HG02973 (cell line): Measurements from ENCODE around the gene TMEM121.
A peak's percentile ranks its signal among the peaks of the same experiment; 100 is the strongest.

Experiments used
- ATAC-seq: cut with Tn5 transposase; IDR thresholded peaks from one replicate; pipeline ENCODE4 v1.9.1; 2021; ENCODE audit warnings: moderate library complexity; ENCODE audit not compliant: unreplicated experiment

Gene TMEM121

GRCh38 chr14:105486974-105487448 is 39.4 kb upstream of the TMEM121 start:
- ATAC-seq: no peak

DNA sequence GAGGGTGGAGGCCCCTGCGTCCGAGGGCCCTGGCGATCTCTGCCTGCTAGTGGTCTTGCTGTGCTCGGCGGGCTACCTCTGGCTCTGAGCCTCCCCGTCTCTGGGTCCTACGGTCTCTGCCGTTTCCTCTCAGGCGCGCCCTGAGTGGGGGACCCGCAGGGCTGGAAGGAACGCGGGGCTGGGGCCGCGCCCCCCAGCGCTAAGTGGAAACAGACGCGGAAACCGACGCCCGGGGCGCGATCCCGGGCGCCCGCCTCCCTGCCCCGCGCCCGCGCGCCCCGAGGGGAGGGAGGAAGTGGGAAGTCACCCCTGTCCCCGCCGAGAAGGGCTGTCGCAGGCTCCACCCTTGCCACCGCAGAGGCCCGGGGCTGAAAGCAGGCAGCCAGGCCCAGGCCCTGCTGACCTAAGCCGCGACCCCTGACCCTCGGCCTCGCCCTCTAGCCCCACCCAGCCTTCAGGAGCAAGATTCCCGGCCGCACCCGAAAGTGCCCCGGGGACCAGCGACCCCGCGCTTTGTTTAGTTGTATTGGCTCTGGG is 38.9 kb upstream of the TMEM121 start:
- ATAC-seq: no peak

DNA sequence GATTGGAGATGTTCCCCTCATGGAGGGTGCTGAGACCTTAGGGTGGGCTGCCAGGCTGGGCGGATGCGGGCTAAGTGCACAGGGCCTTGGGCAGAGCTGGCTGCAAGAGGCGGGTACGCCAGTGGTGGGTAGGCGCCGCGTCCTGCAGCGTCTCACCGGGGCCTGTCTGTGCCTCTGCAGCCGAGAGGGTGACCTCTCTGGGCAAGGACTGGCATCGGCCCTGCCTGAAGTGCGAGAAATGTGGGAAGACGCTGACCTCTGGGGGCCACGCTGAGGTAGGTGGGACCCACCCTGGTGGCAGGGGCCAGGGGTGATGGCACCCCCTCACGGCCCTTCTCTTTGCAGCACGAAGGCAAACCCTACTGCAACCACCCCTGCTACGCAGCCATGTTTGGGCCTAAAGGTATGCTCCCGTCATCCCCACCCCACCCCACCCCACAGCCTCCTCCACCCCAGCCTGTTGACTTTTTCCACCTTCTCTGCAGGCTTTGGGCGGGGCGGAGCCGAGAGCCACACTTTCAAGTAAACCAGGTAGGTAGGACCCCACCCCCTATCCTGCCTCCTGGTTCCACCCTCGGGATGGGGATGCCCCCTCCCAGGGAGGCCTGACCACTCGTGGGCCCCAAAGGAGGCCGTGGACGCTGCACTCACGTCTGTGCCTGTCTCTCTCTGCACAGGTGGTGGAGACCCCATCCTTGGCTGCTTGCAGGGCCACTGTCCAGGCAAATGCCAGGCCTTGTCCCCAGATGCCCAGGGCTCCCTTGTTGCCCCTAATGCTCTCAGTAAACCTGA is 38.2 kb upstream of the TMEM121 start:
- ATAC-seq: no peak

- ATAC-seq: no peak
Observed at GRCh38 chr14:105488781-105489541, 37.4 kb upstream of the TMEM121 start.

DNA sequence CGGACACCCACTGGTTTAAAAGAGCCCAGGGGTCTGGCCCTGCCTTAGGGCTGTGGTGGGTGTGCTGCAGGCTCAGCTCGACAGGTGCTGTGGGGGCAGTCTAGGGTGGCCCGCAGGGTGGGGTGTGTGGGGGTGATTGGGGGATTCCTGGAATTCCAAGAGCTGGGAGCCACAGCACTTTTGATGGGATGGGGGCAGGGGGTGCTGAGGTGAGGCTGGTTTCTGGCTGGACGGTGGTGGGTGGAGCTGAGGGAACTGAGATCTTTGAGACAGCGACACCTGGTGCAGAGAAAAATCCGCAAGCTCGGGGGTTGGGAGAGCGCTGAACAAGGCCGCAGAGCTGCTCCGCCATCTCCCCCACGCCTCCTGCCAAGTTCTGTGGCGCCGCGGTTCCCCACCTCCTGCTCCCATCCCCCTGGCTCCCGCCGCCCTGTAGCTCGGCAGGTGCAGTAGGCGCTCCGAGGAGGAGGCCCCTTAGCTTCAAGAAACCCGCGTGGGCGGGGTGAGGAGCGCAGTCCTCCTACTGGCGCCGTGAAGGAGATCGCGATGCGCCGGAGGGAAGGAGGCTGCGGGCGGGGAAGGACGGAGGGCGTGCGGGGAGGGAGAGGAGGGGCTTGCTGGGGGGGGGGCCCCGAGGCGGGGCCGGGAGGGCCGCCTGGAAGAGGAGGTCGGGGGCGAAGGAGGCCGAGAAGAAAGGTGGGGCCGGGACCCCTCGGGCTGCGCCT is 36.7 kb upstream of the TMEM121 start:
- no peak for ATAC-seq

GRCh38 chr14:105490267-105490571 is 36.2 kb upstream of the TMEM121 start:
- ATAC-seq: peak; percentile 1

DNA sequence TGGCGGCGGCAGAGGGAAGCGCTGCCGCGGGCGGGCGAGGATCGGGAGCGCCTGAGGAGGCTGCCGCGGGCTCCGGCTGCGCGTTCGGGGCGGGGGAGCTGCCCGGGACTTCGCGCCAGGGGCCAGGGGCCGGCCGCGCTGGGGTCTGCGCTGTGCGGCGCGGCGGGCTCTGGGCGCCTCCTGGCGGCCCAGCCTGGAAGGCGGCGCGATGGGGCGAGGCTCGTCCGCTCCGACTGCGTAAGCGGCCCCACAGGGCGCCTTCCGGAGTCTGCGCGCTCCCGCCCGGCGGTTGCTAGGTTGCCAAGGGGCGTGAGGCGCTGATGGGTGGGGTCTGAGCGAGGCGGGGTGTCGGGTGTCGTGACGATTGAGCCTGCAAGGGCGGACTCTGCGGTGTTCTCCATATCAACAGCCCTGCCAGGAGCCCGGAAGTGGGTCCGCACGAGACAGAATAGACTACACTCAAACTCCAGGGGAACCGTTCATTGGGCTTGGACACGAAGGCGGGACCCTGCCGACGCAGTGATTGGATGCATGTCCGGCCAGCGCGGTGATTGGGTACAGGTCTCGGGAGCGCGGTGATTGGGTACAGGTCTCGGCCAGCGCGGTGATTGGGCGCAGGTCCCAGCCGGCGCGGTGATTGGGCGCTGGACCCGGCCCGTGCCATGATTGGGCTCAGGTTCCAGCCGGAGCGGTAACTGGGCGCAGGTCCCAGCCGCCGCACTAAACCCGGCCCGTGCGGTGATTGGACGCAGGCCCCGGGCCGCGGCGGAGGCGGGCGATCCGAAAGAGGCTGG is 35.6 kb upstream of the TMEM121 start, which contains the start of gene TEDC1:
TSS of gene TEDC1 (plus strand) at position 675 of the 794 bp plus-strand sequence. CDS start 130 bp downstream, outside the sequence.
- peak; percentile 61 for ATAC-seq

GRCh38 chr14:105491366-105491973 is 34.9 kb upstream of the TMEM121 start:
- ATAC-seq: no peak

GRCh38 chr14:105492031-105492970 is 34.1 kb upstream of the TMEM121 start:
- ATAC-seq: no peak

- no peak for ATAC-seq
Observed at GRCh38 chr14:105492971-105493871, 33.2 kb upstream of the TMEM121 start.

DNA sequence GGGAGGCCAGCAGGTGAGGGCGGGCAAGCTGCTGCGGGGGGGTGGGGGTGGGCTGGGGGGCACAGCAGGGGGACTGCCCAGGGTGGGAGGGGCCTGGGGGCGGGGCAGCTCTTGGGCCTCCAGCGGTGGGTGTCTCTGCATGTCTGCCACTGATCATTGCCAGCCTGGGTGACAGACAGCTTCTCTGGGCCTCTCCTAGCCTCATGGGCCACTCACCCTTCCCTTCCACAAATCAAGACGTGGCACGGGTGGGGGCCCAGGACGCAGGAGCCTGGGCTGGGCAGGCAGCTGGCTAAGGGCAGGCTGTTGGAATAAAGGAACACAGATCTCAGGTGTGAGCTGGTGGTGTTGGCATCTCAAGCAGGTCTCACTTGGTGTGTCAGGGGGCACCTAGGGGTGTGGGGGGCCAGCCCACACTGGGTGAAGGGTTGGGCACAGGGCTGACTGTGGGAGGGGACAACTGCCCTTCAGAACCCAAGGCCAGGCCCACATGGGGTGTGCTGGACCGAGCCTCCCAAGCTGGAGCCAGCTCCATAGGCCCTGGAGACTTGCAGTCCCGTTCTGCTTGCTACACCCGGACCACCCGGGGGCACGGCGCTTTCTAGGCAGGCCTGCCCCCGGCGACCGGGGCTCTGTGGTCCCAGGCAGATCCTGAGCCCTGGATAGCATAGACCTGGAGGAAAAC is 32.3 kb upstream of the TMEM121 start:
- no peak for ATAC-seq

- no peak for ATAC-seq
Observed at GRCh38 chr14:105494606-105494929, 31.8 kb upstream of the TMEM121 start.

DNA sequence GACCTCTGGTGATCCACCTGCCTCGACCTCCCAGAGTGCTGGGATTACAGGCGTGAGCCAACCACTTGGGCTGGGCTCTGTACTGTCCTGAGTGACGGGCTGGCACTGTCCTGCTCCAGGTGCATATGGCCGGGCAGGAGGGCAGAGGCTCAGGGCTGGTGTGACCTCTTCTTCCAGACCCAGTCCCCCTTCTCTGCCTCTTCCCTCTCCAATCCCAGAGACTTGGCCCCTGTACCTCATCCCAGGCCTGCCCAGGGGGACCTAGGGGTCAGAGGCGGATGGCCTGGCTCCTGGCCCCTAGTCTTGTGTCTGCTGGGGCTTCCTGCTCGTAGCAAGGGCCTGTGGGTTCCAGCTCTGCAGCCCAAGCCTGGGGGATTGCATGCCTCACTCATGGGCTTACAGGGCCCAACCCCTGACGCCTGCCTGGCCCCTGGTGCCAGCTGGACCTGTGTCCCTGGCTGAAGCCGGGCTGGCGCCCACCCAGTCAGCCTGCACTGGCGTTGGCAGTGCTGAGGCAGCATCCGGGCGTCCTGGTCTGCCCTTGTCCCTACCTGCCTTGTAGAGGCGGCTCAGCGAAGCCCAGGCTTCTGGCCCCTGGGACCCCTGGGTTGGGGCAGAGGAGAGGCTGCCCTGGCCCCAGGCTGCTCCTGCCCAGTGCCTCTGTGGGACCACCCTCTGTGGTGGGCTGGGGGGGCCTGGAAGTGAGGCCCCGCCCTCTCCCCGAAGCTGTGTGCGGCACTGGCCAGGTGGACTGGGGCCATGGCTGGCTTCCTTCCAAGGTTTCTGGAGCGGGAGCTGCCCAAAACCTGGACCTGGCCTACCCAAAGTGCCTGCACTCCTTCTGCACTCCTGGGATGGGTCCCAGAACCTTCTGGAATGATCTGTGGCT is 31.0 kb upstream of the TMEM121 start:
- no peak for ATAC-seq

- ATAC-seq: no peak
Observed at GRCh38 chr14:105495990-105496830, 30.2 kb upstream of the TMEM121 start.

DNA sequence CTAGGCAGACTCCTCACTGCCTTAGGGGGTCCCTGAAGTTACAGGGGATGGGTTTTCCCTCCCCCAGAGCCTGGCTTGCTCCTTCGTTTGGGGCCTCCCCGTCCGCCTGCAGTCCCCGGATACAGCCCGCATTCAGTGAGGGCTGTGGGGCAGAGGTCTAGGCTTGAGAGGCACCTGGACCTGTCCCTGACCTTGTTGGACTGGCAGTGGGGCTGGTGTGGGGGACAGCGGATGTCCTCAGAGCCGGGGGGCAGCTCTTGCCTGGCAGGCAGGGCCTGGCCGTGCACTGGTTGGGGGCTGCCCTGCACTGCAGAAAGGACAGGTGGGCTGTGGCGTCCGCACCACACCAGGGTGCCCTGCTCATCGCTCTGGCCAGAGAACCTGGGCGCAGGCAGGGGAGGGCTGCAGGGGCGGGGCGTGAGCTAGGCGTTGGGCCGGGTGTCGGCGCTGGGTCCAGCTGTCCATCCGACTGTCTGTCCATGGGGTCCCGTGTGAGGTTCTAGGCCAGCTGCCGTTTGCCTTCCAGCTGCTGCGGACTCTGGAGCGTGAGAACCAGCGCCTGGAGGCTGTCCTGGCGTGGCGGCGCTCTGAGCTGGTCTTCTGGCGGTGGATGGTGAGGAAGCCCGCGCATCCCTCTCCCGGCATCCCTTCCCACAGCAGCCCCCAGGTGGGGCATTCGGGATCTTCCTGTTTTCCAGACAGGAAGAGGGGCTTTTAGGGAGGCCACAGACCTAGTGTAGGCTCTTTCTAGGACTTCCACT is 29.4 kb upstream of the TMEM121 start:
- no peak for ATAC-seq
